Neuronal stem cell (in vitro differentiated cells): ENCODE data around the gene MKRN1. TPM values are rescaled to one million over a fixed set of nuclear protein-coding genes. Genes with fewer than 3 reads are reported as not detected.

ENCODE experiments used
- DNase-seq: peaks from one replicate; pipeline ENCODE4 v3.0.0-alpha.2; 2013; ENCODE audit warnings: low spot score
- H2AFZ ChIP-seq: one replicate; pipeline ENCODE4 v1.6.1; 2013; ENCODE audit warnings: mild to moderate bottlenecking, low read length, inconsistent platforms
- H2AK5ac ChIP-seq: 2 replicates; pipeline ENCODE4 v1.6.1; 2013; ENCODE audit warnings: low read depth, mild to moderate bottlenecking, inconsistent platforms, low read length, moderate library complexity, mixed read lengths
- H2BK120ac ChIP-seq: 2 replicates; pipeline ENCODE4 v1.6.1; 2013; ENCODE audit warnings: low read depth, mild to moderate bottlenecking, inconsistent platforms, low read length, moderate library complexity, mixed read lengths
- H2BK12ac ChIP-seq: one replicate; pipeline ENCODE4 v1.6.1; 2013; ENCODE audit warnings: low read length, inconsistent platforms
- H2BK15ac ChIP-seq: 2 replicates; pipeline ENCODE4 v1.6.1; 2013; ENCODE audit warnings: mild to moderate bottlenecking, low read length, inconsistent platforms, mixed read lengths
- H2BK5ac ChIP-seq: one replicate; pipeline ENCODE4 v1.6.1; 2013; ENCODE audit warnings: inconsistent platforms, mild to moderate bottlenecking, low read length, moderate library complexity
- H3K14ac ChIP-seq: one replicate; pipeline ENCODE4 v1.6.1; 2013; ENCODE audit warnings: low read length, inconsistent platforms
- H3K18ac ChIP-seq: 2 replicates; pipeline ENCODE4 v1.6.1; 2013; ENCODE audit warnings: low read length, inconsistent platforms
- H3K23ac ChIP-seq: 2 replicates; pipeline ENCODE4 v1.6.1; 2013; ENCODE audit warnings: low read depth, mild to moderate bottlenecking, mixed read lengths, low read length, inconsistent platforms; ENCODE audit not compliant: poor library complexity
- H3K27ac ChIP-seq: replicated peaks from 3 replicates; pipeline ENCODE4 v1.5.1; 2013; ENCODE audit warnings: low read length, inconsistent platforms
- H3K27me3 ChIP-seq, 3 experiments: 2 replicates each; pipeline ENCODE4 v1.6.1; 2013; ENCODE audit warnings: low read length in 3 of 3, mild to moderate bottlenecking in 2 of 3, inconsistent platforms in 1 of 3, low read depth in 1 of 3, mixed read lengths in 1 of 3, moderate library complexity in 1 of 3; ENCODE audit not compliant: control insufficient read depth in 3 of 3, insufficient read depth in 3 of 3
- H3K36me3 ChIP-seq, 2 donors: replicated peaks in 1 of 2; 2 replicates each; pipeline ENCODE4 v1.6.1; 2013; ENCODE audit warnings: low read length in 2 of 2; ENCODE audit not compliant: control insufficient read depth in 2 of 2, insufficient read depth in 2 of 2
- H3K4ac ChIP-seq: 2 replicates; pipeline ENCODE4 v1.6.1; 2013; ENCODE audit warnings: inconsistent platforms, mild to moderate bottlenecking, low read length, moderate library complexity
- H3K4me1 ChIP-seq, 2 donors: 1 replicate in 1 of 2; 2 replicates in 1 of 2; pipeline ENCODE4 v1.6.1; 2013; ENCODE audit warnings: low read length in 2 of 2, low read depth in 1 of 2; ENCODE audit not compliant: control insufficient read depth in 2 of 2, insufficient read depth in 1 of 2
- H3K4me2 ChIP-seq: one replicate; pipeline ENCODE4 v1.6.1; 2013; ENCODE audit warnings: mild to moderate bottlenecking, low read length, inconsistent platforms; ENCODE audit not compliant: insufficient read depth, poor library complexity, severe bottlenecking
- H3K4me3 ChIP-seq, 2 donors: 2 replicates each; pipeline ENCODE4 v1.5.1; 2013; ENCODE audit warnings: low read length in 2 of 2, mild to moderate bottlenecking in 2 of 2, inconsistent platforms in 1 of 2, moderate library complexity in 1 of 2
- H3K79me1 ChIP-seq: one replicate; pipeline ENCODE4 v1.6.1; 2013; ENCODE audit warnings: low read depth, mild to moderate bottlenecking, inconsistent platforms, low read length, moderate library complexity
- H3K9ac ChIP-seq: one replicate; pipeline ENCODE4 v1.6.1; 2013; ENCODE audit warnings: mild to moderate bottlenecking, low read depth, low read length, inconsistent platforms; ENCODE audit not compliant: poor library complexity
- H3K9me3 ChIP-seq, 2 donors: replicated peaks in 1 of 2; 2 replicates each; pipeline versions ENCODE3 to v1.6.1; 2013; ENCODE audit warnings: low read length in 2 of 2, mild to moderate bottlenecking in 2 of 2, inconsistent platforms in 1 of 2, low read depth in 1 of 2, mixed read lengths in 1 of 2, moderate library complexity in 1 of 2; ENCODE audit not compliant: control insufficient read depth in 2 of 2, insufficient read depth in 1 of 2
- H4K8ac ChIP-seq: one replicate; pipeline ENCODE4 v1.6.1; 2013; ENCODE audit warnings: low read depth, mild to moderate bottlenecking, inconsistent platforms, low read length, moderate library complexity
- H4K91ac ChIP-seq: one replicate; pipeline ENCODE4 v1.6.1; 2013; ENCODE audit warnings: low read length, low read depth, mild to moderate bottlenecking, inconsistent platforms; ENCODE audit not compliant: poor library complexity
- WGBS, 2 donors: extraction: QIAGEN DNeasy Blood & Tissue Kit; methylation state at CpG; one replicate each; pipeline ENCODE4 v1.1.7; 2013; ENCODE audit warnings: missing lambda C conversion rate in 2 of 2, mixed read lengths in 1 of 2; ENCODE audit not compliant: insufficient read length in 2 of 2, insufficient replicate concordance in 1 of 2; ENCODE audit errors: extremely low coverage in 2 of 2; 5-methylcytosine and 5-hydroxymethylcytosine counted together
- polyA plus RNA-seq, 2 experiments: library from polyadenylated mRNA; stranded (reverse); fragments of 200-250 nt; gene quantifications; one replicate each; pipeline ENCODE4 v1.2.3, GENCODE V29; 2013

The MKRN1 gene, protein sequence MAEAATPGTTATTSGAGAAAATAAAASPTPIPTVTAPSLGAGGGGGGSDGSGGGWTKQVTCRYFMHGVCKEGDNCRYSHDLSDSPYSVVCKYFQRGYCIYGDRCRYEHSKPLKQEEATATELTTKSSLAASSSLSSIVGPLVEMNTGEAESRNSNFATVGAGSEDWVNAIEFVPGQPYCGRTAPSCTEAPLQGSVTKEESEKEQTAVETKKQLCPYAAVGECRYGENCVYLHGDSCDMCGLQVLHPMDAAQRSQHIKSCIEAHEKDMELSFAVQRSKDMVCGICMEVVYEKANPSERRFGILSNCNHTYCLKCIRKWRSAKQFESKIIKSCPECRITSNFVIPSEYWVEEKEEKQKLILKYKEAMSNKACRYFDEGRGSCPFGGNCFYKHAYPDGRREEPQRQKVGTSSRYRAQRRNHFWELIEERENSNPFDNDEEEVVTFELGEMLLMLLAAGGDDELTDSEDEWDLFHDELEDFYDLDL
- polyA plus RNA-seq (2013, experiment 1 of 2): 83.9 TPM
- polyA plus RNA-seq (2013, experiment 2 of 2): 80.5 TPM

DNA sequence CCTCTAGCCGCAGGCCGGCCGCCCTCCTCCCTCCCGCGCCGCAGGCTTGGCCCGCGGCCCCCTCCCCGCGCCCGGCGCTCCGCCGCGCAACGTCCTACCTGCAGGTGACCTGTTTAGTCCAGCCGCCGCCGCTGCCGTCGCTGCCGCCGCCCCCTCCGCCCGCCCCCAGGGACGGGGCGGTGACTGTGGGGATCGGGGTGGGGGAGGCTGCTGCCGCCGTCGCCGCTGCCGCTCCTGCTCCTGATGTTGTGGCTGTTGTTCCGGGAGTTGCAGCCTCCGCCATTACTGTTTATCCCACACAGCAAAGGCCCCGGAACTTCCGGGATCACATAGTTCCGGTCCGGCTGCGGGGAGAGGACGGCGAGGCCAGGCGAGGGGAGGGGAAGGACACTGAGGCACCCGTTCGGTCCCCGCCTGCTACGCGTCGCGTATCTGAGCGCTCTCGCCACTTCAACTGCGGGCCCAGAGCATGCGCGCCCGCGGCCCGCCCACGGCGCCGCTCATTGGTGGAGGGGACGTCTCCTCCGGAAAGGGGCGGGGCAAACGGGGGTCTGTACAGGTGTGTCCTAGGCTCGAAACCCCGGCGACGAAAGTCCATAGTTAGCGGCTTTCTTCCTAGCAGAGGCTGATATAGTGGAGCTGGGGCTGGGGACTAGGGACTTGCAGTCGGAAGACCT is at the start of gene MKRN1:
TSS of gene MKRN1 (minus strand) at position 444 of the 677 bp plus-strand sequence. CDS start at position 283, 161 bp downstream.
- Histone ChIP-seq H3K27ac (peak within 1 kb of the TSS; percentile 91), H2BK12ac (peak within 1 kb of the TSS; percentile 58), H3K9me3 (no peaks in the 10 kb centered on the region), H3K4me3 (peak within 1 kb of the TSS; percentile 91 to 94), H2BK120ac (peak within 1 kb of the TSS; percentile 72), H3K18ac (peak within 1 kb of the TSS; percentile 95), H4K8ac (peak within 1 kb of the TSS; percentile 43), H3K4me2 (peak within 1 kb of the TSS; percentile 82), H3K4ac (no peak within 1 kb of the TSS), H2BK15ac (peak within 1 kb of the TSS; percentile 67), H2BK5ac (peak within 1 kb of the TSS; percentile 66), H3K9ac (peak within 1 kb of the TSS; percentile 96), H3K14ac (peak within 1 kb of the TSS; percentile 89), H3K27me3 (peaks cover 0 to 4% (median 0%) of the 10 kb centered on the region in 3 experiments), H3K23ac (peak within 1 kb of the TSS; percentile 99), H2AK5ac (peak within 1 kb of the TSS; percentile 52), H3K36me3 (no peaks in the 10 kb centered on the region), H3K4me1 (peaks cover 0 to 2% of the 10 kb centered on the region in 2 donors), H4K91ac (peak within 1 kb of the TSS; percentile 53), H2AFZ (peak within 1 kb of the TSS; percentile 89), H3K79me1 (peaks cover 3% of the 10 kb centered on the region)
- whole genome bisulfite sequencing, 2 donors: no CpG with 5 or more reads among the region's 71 CpGs
- peak; percentile 90 for DNase-seq

GRCh38 chr7:140526787-140527664 is 47.7 kb upstream of the MKRN1 start:
- no peak overlapping the region for H3K27ac ChIP-seq
- no peak overlapping the region for H2BK12ac ChIP-seq
- H3K4me3 ChIP-seq: no peak overlapping the region
- H3K36me3 ChIP-seq: peaks cover 16 to 31% of the 10 kb centered on the region in 2 donors
- no peak overlapping the region for H3K4me2 ChIP-seq
- H2BK120ac ChIP-seq: no peak overlapping the region
- WGBS, 2 donors: no CpG with 5 or more reads among the region's 31 CpGs
- H3K79me1 ChIP-seq: no peaks in the 10 kb centered on the region
- no peak overlapping the region for H2AK5ac ChIP-seq
- peaks cover 4 to 9% of the 10 kb centered on the region in 2 donors for H3K4me1 ChIP-seq
- peak overlapping the region; percentile 71 for H3K14ac ChIP-seq
- no peak overlapping the region for H2AFZ ChIP-seq
- no peak overlapping the region for H4K8ac ChIP-seq
- peak overlapping the region; percentile 73 for H3K23ac ChIP-seq
- H4K91ac ChIP-seq: no peak overlapping the region
- H3K18ac ChIP-seq: peak overlapping the region; percentile 80
- no peak for DNase-seq
- H3K9ac ChIP-seq: peak overlapping the region; percentile 60
- H3K9me3 ChIP-seq: no peaks in the 10 kb centered on the region
- H2BK5ac ChIP-seq: peak overlapping the region; percentile 39
- H3K4ac ChIP-seq: no peak overlapping the region
- no peaks in the 10 kb centered on the region for H3K27me3 ChIP-seq
- H2BK15ac ChIP-seq: no peak overlapping the region

DNA sequence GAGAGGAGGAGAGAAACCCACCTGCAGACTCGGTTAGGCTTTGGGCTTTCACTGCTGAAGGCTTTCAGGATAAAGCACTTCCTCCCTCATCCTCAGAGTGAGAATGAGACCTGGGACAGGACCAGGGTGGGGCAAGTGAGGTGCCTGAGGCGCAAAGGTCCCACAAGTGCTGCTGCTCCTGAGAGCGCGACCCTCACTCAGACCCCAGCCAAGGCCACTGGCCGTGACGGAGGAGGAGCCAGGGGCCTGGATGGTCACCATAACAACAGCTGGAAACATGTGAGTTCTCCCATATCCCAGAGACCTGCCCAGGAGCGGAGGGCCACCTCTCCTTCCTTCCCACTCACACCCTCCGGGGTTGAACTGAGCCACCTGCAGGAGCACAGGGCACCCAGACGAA is 46.9 kb upstream of the MKRN1 start:
- Histone ChIP-seq H3K14ac (no peak overlapping the region), H3K4me2 (no peak overlapping the region), H3K4me1 (peaks cover 4 to 9% of the 10 kb centered on the region in 2 donors), H2BK15ac (no peak overlapping the region), H3K9ac (no peak overlapping the region), H3K27me3 (no peaks in the 10 kb centered on the region), H3K18ac (peak overlapping the region; percentile 23), H3K4ac (no peak overlapping the region), H2BK5ac (no peak overlapping the region), H2BK12ac (no peak overlapping the region), H2AK5ac (no peak overlapping the region), H3K23ac (peak overlapping the region; percentile 5), H4K91ac (no peak overlapping the region), H2BK120ac (no peak overlapping the region), H3K27ac (no peak overlapping the region), H2AFZ (no peak overlapping the region), H4K8ac (no peak overlapping the region), H3K9me3 (no peaks in the 10 kb centered on the region), H3K4me3 (no peak overlapping the region), H3K36me3 (peaks cover 24 to 40% of the 10 kb centered on the region in 2 donors), H3K79me1 (no peaks in the 10 kb centered on the region)
- no peak for DNase-seq
- no CpG with 5 or more reads among the region's 9 CpGs for WGBS, 2 donors
